ENCODE results near the gene SOX13. TPM values are rescaled to one million over a fixed set of nuclear protein-coding genes. Genes with fewer than 3 reads are reported as not detected.

SOX13 gene
- total and polyA plus RNA-seq, 3 donors from 2014 or later: 17.8 to 33.4 (median 29.1) TPM

GRCh38 chr1:204170494-204171155, 97.7 kb downstream of the SOX13 start:
- WGBS, 2 donors: 51 to 58% methylated on average over 3 of the region's 3 CpGs

GRCh38 chr1:204171751-204172178, 98.8 kb downstream of the SOX13 start:
- no peak for TF ChIP-seq CTCF (IDR thresholded peaks at IDR 0.05)
- TF ChIP-seq POLR2A (IDR thresholded peaks at IDR 0.05): no peak
- DNase-seq: no peak
- no peaks in the 10 kb centered on the region for H3K27me3 ChIP-seq
- H3K36me3 ChIP-seq (ENCODE audit: low read depth, missing control alignments): no peaks in the 10 kb centered on the region
- H3K4me1 ChIP-seq: no peaks in the 10 kb centered on the region
- H3K9me3 ChIP-seq: no peaks in the 10 kb centered on the region
- H3K27ac ChIP-seq: no peak overlapping the region
- intact Hi-C loops (cut with DNase I; ENCODE audit: low total_unique reads): no loop called here
- H3K4me3 ChIP-seq: no peak overlapping the region
- WGBS, 2 donors: 62 to 65% methylated on average over 4 of the region's 4 CpGs

More at GRCh38 chr1:204170494-204171155, 97.7 kb downstream of the SOX13 start:
- intact Hi-C loops (cut with DNase I; ENCODE audit: low total_unique reads): no loop called here
- Histone ChIP-seq H3K4me3 (no peak overlapping the region), H3K9me3 (no peaks in the 10 kb centered on the region), H3K27ac (no peak overlapping the region), H3K36me3 (ENCODE audit: low read depth, missing control alignments) (no peaks in the 10 kb centered on the region), H3K4me1 (no peaks in the 10 kb centered on the region), H3K27me3 (no peaks in the 10 kb centered on the region)
- no peak for DNase-seq
- TF ChIP-seq CTCF (IDR thresholded peaks at IDR 0.05) (no peak), POLR2A (IDR thresholded peaks at IDR 0.05) (no peak)

GRCh38 chr1:204172404-204173029, 99.6 kb downstream of the SOX13 start:
- Histone ChIP-seq H3K27me3 (no peaks in the 10 kb centered on the region), H3K4me3 (no peak overlapping the region), H3K36me3 (ENCODE audit: low read depth, missing control alignments) (no peaks in the 10 kb centered on the region), H3K9me3 (no peaks in the 10 kb centered on the region), H3K27ac (no peak overlapping the region), H3K4me1 (no peaks in the 10 kb centered on the region)
- no peak for DNase-seq
- 92 to 95% methylated on average over 2 of the region's 2 CpGs for WGBS, 2 donors
- intact Hi-C loops (cut with DNase I; ENCODE audit: low total_unique reads): no loop called here
- TF ChIP-seq CTCF (IDR thresholded peaks at IDR 0.05): no peak

GRCh38 chr1:204174958-204175357, 102.0 kb downstream of the SOX13 start:
- Histone ChIP-seq H3K9me3 (no peaks in the 10 kb centered on the region), H3K4me3 (no peak overlapping the region), H3K27ac (no peak overlapping the region), H3K4me1 (no peaks in the 10 kb centered on the region), H3K36me3 (ENCODE audit: low read depth, missing control alignments) (no peaks in the 10 kb centered on the region), H3K27me3 (no peaks in the 10 kb centered on the region)
- TF ChIP-seq POLR2A (IDR thresholded peaks at IDR 0.05): no peak
- no peak for TF ChIP-seq CTCF (IDR thresholded peaks at IDR 0.05)
- intact Hi-C loops (cut with DNase I; ENCODE audit: low total_unique reads): no loop called here
- WGBS, 2 donors: 87 to 90% methylated on average over 3 of the region's 3 CpGs
- no peak for DNase-seq

GRCh38 chr1:204176049-204176448, 103.1 kb downstream of the SOX13 start:
- H3K4me1 ChIP-seq: no peaks in the 10 kb centered on the region
- no peak for DNase-seq
- 61 to 73% methylated on average over 5 of the region's 5 CpGs for whole genome bisulfite sequencing, 2 donors
- H3K27me3 ChIP-seq: no peaks in the 10 kb centered on the region
- TF ChIP-seq CTCF (IDR thresholded peaks at IDR 0.05): no peak
- intact Hi-C loops (cut with DNase I; ENCODE audit: low total_unique reads): no loop called here
- no peak overlapping the region for H3K27ac ChIP-seq
- H3K36me3 ChIP-seq (ENCODE audit: low read depth, missing control alignments): no peaks in the 10 kb centered on the region
- no peak overlapping the region for H3K4me3 ChIP-seq
- no peaks in the 10 kb centered on the region for H3K9me3 ChIP-seq
